B cell (primary cell): Measurements from ENCODE around the gene TNFSF4. TPM values are rescaled to one million over a fixed set of nuclear protein-coding genes. Genes with fewer than 3 reads are reported as not detected.

Source experiments
- ATAC-seq: fragments of 200-7000 bp; cut with Tn5 transposase; one replicate; pipeline ENCODE4 v1.10.0; 2021; ENCODE audit warnings: low read depth, mild to moderate bottlenecking, moderate number of reproducible peaks, moderate library complexity
- CTCF ChIA-PET: fragments of 350-600 bp; sonication (Branson Sonifier 250); formaldehyde crosslinking; loops from one replicate; lab custom pipeline; 2021; ENCODE audit warnings: antibody characterized with exemption, inconsistent platforms; lab: Charles Lee
- POLR2A ChIA-PET: fragments of 350-600 bp; sonication (Branson Sonifier 250); formaldehyde crosslinking; loops from one replicate; lab custom pipeline; 2021; ENCODE audit warnings: antibody characterized with exemption; lab: Charles Lee
- DNase-seq: peaks from one replicate; pipeline ENCODE4 v3.0.0; 2013
- H2AFZ ChIP-seq: 2 replicates; pipeline ENCODE4 v1.6.1; 2012; ENCODE audit warnings: mild to moderate bottlenecking, low read depth, low read length; ENCODE audit not compliant: insufficient read depth, poor library complexity, severe bottlenecking
- H3K27ac ChIP-seq, 2 donors: 1 replicate in 1 of 2; 2 replicates in 1 of 2; pipeline ENCODE4 v1.5.1; 2012 to 2013; ENCODE audit warnings: low read length in 2 of 2, mild to moderate bottlenecking in 2 of 2, moderate library complexity in 1 of 2
- H3K27me3 ChIP-seq, 4 experiments: fragments of 200-600 bp in 1 of 4; sonication (generic) in 1 of 4; replicated peaks in 1 of 4; 1 replicate in 2 of 4; 2 replicates in 2 of 4; pipeline versions ENCODE4 v1.6.1 to v1.7.0; 2013 to 2016; ENCODE audit warnings: low read length in 3 of 4, mild to moderate bottlenecking in 2 of 4, mixed read lengths in 1 of 4, moderate library complexity in 1 of 4; ENCODE audit not compliant: insufficient read depth in 4 of 4, control insufficient read depth in 3 of 4; ENCODE audit errors: control extremely low read depth in 1 of 4
- H3K36me3 ChIP-seq, 2 experiments: replicated peaks in 1 of 2; 1 replicate in 1 of 2; 2 replicates in 1 of 2; pipeline versions ENCODE4 v1.6.1 to v1.7.1; 2013; ENCODE audit warnings: low read length in 1 of 2; ENCODE audit not compliant: insufficient read depth in 2 of 2, control insufficient read depth in 1 of 2; ENCODE audit errors: control extremely low read depth in 1 of 2, extremely low read depth in 1 of 2
- H3K4me1 ChIP-seq, 2 donors: fragments of 200-600 bp in 1 of 2; sonication (generic) in 1 of 2; 1 replicate in 1 of 2; 2 replicates in 1 of 2; pipeline versions ENCODE4 v1.5.1 to v1.6.1; 2013 to 2017; ENCODE audit warnings: low read length in 2 of 2; ENCODE audit not compliant: control insufficient read depth in 2 of 2, insufficient read depth in 2 of 2
- H3K4me2 ChIP-seq: replicated peaks from 2 replicates; pipeline ENCODE3; 2012; ENCODE audit warnings: mild to moderate bottlenecking, low read depth, low read length; ENCODE audit not compliant: poor library complexity, severe bottlenecking
- H3K4me3 ChIP-seq, 5 experiments: fragments of 200-600 bp in 1 of 5; sonication (generic) in 1 of 5; 1 replicate in 3 of 5; 2 replicates in 2 of 5; pipeline versions ENCODE4 v1.5.1 to v1.7.0; 2011 to 2016; ENCODE audit warnings: low read length in 4 of 5, mild to moderate bottlenecking in 4 of 5, low read depth in 2 of 5, control low read depth in 1 of 5, moderate library complexity in 1 of 5; ENCODE audit not compliant: insufficient read depth in 1 of 5; ENCODE audit errors: control extremely low read depth in 1 of 5, extremely low read depth in 1 of 5
- H3K79me2 ChIP-seq: fragments of 200-600 bp; sonication (generic); one replicate; pipeline ENCODE4 v1.6.0; 2016; ENCODE audit warnings: low read length; ENCODE audit not compliant: control insufficient read depth, insufficient read depth
- H3K9ac ChIP-seq: fragments of 200-600 bp; sonication (generic); 2 replicates; pipeline ENCODE4 v1.6.1; 2017; ENCODE audit warnings: mild to moderate bottlenecking, low read length, moderate library complexity
- H3K9me3 ChIP-seq, 3 donors: one replicate each; pipeline versions ENCODE4 v1.6.1 to v1.7.1; 2013; ENCODE audit warnings: low read length in 2 of 3; ENCODE audit not compliant: control insufficient read depth in 2 of 3, insufficient read depth in 1 of 3; ENCODE audit errors: control extremely low read depth in 1 of 3
- H4K20me1 ChIP-seq: 2 replicates; pipeline ENCODE4 v1.6.0; 2012; ENCODE audit warnings: mild to moderate bottlenecking, low read length; ENCODE audit not compliant: insufficient read depth, control insufficient read depth, poor library complexity, severe bottlenecking
- H3K27ac Mint-ChIP-seq: one replicate; pipeline ENCODE4 v1.8.0; 2021; ENCODE audit warnings: mixed read lengths
- H3K27me3 Mint-ChIP-seq: one replicate; pipeline ENCODE4 v1.8.0; 2021; ENCODE audit warnings: mixed read lengths
- H3K4me1 Mint-ChIP-seq: one replicate; pipeline ENCODE4 v1.8.0; 2021; ENCODE audit warnings: mixed read lengths
- H3K4me3 Mint-ChIP-seq: one replicate; pipeline ENCODE4 v1.8.0; 2021; ENCODE audit warnings: mixed read lengths
- H3K9me3 Mint-ChIP-seq: one replicate; pipeline ENCODE4 v1.8.0; 2022; ENCODE audit warnings: mixed read lengths; ENCODE audit not compliant: insufficient read depth
- EZH2 ChIP-seq: IDR thresholded peaks from 2 replicates; pipeline ENCODE4 v1.6.1; 2012; ENCODE audit warnings: borderline replicate concordance, low read depth, mild to moderate bottlenecking, moderate library complexity, low read length; ENCODE audit not compliant: insufficient read depth, poor library complexity, severe bottlenecking
- WGBS: methylation state at CpG from one replicate; pipeline ENCODE4 v1.1.5; 2013; ENCODE audit warnings: missing lambda C conversion rate; ENCODE audit not compliant: insufficient coverage; 5-methylcytosine and 5-hydroxymethylcytosine counted together
- intact Hi-C: fragments of 100-400 bp; cut with micrococcal nuclease; formaldehyde crosslinking; loops from one replicate; pipeline ENCODE4 v1.10.0; 2022
- polyA plus RNA-seq: library from polyadenylated mRNA; depleted of rRNA; stranded (reverse); fragments of >200 nt; gene quantifications from 2 replicates; pipeline ENCODE4 v1.2.3, GENCODE V29; 2012
- total RNA-seq, 2 donors: library from RNA; stranded (reverse); fragments of 120-200 nt in 1 of 2; gene quantifications; 1 replicate in 1 of 2; 2 replicates in 1 of 2; pipeline versions ENCODE4 v1.2.3 to v1.2.4, GENCODE V29; 2013 to 2022
- TF ChIP-seq, protein P1 (sequence below): fragments of 200-600 bp; IDR thresholded peaks from one replicate; pipeline ENCODE4 v1.8.0; 2022; ENCODE audit warnings: antibody characterized with exemption, mild to moderate bottlenecking

Gene TNFSF4
- total and polyA plus RNA-seq, 2 donors (not counting 1 experiment from before 2014, with no cell fraction given), result 1.0 to 1.5 TPM

DNA sequence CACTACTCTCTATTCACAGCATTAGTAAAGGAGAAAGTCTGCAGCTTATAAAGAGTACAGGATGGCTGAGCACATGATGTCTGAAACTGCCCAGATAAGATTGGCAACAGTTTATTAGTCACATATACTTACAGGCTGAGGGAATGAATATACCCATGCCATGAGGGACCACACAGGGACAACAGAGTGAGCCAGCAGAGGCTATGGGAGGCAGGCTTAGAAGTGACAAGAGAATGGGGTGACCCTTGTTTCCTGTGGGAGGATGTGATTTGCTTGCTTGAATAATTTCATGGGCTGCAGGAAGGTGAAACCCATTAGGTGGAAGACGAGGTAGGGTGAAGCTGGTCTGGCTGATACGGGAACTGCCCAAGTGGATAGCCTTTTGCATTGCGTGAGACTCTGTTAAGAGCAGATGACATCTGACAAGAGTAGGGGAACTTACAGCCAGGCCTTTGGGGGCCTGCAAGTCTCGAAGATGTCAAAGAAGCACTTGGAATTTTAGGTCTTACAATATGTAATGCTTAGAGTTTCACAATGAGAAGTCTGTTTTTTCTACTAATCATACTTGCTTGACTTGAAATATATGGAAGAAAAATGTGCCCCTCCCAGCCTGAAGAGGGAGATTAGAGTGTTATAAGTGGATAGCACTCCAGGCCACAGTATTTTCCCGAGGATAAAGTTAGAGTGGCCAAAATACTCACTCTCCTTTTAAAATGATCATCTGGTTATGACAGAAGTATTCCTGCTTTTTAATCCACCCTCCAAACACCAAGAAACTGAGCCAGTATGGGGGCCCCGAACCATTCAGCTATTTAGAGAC is 34.6 kb upstream of the TNFSF4 start:
- POLR2A ChIA-PET, result no interaction called here
- Histone ChIP-seq H3K36me3 (no peaks in the 10 kb centered on the region), H3K4me1 (peaks cover 8 to 13% of the 10 kb centered on the region in 2 donors), H3K79me2 (no peaks in the 10 kb centered on the region), H3K9ac (no peak overlapping the region), H3K4me3 (no peak overlapping the region), H3K4me2 (no peak overlapping the region), H3K27me3 (no peaks in the 10 kb centered on the region), H3K27ac (no peak overlapping the region), H3K9me3 (peaks cover 0 to 17% (median 12%) of the 10 kb centered on the region in 3 donors), H4K20me1 (no peaks in the 10 kb centered on the region), H2AFZ (no peak overlapping the region)
- CTCF ChIA-PET, result no interaction called here
- H3K4me3 Mint-ChIP-seq, result no peak overlapping the region
- TF ChIP-seq EZH2, result no peak
- TF ChIP-seq, protein P1, sequence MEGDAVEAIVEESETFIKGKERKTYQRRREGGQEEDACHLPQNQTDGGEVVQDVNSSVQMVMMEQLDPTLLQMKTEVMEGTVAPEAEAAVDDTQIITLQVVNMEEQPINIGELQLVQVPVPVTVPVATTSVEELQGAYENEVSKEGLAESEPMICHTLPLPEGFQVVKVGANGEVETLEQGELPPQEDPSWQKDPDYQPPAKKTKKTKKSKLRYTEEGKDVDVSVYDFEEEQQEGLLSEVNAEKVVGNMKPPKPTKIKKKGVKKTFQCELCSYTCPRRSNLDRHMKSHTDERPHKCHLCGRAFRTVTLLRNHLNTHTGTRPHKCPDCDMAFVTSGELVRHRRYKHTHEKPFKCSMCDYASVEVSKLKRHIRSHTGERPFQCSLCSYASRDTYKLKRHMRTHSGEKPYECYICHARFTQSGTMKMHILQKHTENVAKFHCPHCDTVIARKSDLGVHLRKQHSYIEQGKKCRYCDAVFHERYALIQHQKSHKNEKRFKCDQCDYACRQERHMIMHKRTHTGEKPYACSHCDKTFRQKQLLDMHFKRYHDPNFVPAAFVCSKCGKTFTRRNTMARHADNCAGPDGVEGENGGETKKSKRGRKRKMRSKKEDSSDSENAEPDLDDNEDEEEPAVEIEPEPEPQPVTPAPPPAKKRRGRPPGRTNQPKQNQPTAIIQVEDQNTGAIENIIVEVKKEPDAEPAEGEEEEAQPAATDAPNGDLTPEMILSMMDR, result no peak
- H3K4me1 Mint-ChIP-seq, result peaks cover 18% of the 10 kb centered on the region
- intact Hi-C loops, result no loop called here
- H3K27ac Mint-ChIP-seq, result peak overlapping the region; percentile 10
- peaks cover 16% of the 10 kb centered on the region for H3K9me3 Mint-ChIP-seq
- ATAC-seq (peak; percentile 10), DNase-seq (peak; percentile 8)
- H3K27me3 Mint-ChIP-seq, result no peaks in the 10 kb centered on the region
- WGBS, result 39% methylated on average over 3 of the region's 6 CpGs

DNA sequence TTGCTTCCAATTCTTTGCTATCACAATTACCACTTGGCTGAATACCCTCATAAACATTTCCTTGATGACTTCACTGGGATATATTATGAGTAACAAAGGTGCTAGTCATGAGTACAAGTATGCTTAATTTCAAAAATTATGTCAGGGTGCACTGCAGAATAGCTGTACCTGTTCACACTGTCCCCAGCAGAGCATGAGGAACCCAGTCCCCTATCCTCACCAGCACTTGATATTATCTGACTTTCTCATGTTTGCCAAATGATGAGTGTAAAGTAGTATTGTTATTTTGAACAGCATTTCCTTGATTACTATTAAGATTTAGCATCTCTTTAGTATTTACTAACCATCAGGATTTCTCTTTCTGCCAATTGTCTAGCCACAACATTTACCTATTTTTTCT is 33.5 kb upstream of the TNFSF4 start:
- Histone ChIP-seq H2AFZ (no peak overlapping the region), H3K9ac (no peak overlapping the region), H3K36me3 (no peaks in the 10 kb centered on the region), H3K79me2 (no peaks in the 10 kb centered on the region), H4K20me1 (no peaks in the 10 kb centered on the region), H3K4me3 (no peak overlapping the region), H3K27ac (no peak overlapping the region), H3K4me2 (no peak overlapping the region), H3K27me3 (no peaks in the 10 kb centered on the region), H3K4me1 (peaks cover 8 to 13% of the 10 kb centered on the region in 2 donors), H3K9me3 (peaks cover 0 to 17% (median 12%) of the 10 kb centered on the region in 3 donors)
- H3K27me3 Mint-ChIP-seq, result no peaks in the 10 kb centered on the region
- ATAC-seq (no peak), DNase-seq (no peak)
- H3K27ac Mint-ChIP-seq, result no peak overlapping the region
- no peak for TF ChIP-seq EZH2
- TF ChIP-seq, protein P1, result no peak
- intact Hi-C loops, result no loop called here
- POLR2A ChIA-PET, result no interaction called here
- CTCF ChIA-PET, result no interaction called here
- peaks cover 18% of the 10 kb centered on the region for H3K4me1 Mint-ChIP-seq
- H3K4me3 Mint-ChIP-seq, result no peak overlapping the region
- H3K9me3 Mint-ChIP-seq, result peaks cover 16% of the 10 kb centered on the region
